ENCODE data around the gene ENO4.

DNA sequence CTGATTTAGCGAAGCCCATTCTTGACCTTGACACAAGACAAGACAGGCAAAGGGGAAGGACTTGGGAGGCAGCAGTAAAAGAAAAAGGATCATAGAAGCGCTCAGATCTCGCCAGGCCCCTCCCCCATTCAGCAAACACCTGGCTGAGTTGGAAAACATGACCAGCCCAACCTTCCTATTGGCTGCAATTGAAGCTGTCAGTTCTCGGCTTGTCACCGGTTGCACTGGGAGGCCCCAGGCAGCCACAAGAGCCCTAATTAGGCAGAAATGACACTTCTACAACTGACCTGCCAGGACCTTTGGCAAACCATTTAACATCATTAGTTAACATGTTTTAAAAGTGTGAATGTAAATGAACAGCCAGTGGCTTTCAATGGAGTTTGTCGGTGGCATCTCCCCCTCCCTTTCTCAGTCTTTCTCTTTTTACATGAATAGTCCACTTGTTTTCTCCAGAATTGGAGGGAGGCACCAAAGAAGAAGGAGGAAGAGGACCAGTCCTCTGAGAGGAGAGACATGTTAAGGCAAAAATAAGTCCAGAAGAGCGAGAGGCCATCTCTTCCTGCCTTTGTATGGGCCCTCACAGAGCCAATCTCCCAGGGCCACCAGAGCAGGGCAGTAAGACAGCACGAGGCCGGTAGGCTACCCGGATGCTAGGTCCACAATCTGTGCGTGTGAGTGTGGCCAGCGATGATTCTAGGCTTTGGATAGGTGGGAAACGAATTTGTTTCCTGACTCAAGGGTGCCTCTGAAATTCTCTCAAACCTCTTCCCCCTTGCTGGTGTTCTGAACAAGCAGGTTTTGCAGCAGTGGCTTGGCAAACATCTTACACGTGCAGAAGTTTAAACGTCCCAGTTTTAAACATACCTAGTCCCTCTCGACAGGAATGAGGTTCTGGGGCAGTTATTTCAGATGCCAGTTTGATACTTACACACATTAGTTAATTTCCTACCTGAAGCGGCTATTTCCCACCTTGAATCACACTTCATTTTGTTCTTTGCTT lies 15.0 kb upstream of the ENO4 start:
- no peak for TF ChIP-seq CTCF (IDR thresholded peaks at IDR 0.05)
- TF ChIP-seq POLR2AphosphoS5 (IDR thresholded peaks at IDR 0.05): no peak
